Type B pancreatic cell (in vitro differentiated cells): ENCODE measurements around the gene PRKG1. TPM values are rescaled to one million over a fixed set of nuclear protein-coding genes. Genes with fewer than 3 reads are reported as not detected.

ENCODE experiments used
- DNase-seq: peaks from one replicate; pipeline ENCODE4 v3.0.0; 2021; ENCODE audit warnings: mixed read lengths; ENCODE audit not compliant: unreplicated experiment; ENCODE audit errors: extremely low spot score
- H3K27ac Mint-ChIP-seq: 2 replicates; pipeline ENCODE4 v1.8.0; 2021; ENCODE audit warnings: mild to moderate bottlenecking, mixed read lengths
- H3K27me3 Mint-ChIP-seq: 2 replicates; pipeline ENCODE4 v1.8.0; 2021; ENCODE audit warnings: mixed read lengths
- H3K36me3 Mint-ChIP-seq: 2 replicates; pipeline ENCODE4 v1.8.0; 2021; ENCODE audit warnings: mixed read lengths
- H3K4me1 Mint-ChIP-seq: one replicate; pipeline ENCODE4 v1.8.0; 2021; ENCODE audit warnings: mixed read lengths; ENCODE audit not compliant: unreplicated experiment
- H3K4me3 Mint-ChIP-seq: 2 replicates; pipeline ENCODE4 v1.8.0; 2021; ENCODE audit warnings: mild to moderate bottlenecking, mixed read lengths
- H3K9me3 Mint-ChIP-seq: 2 replicates; pipeline ENCODE4 v1.8.0; 2021; ENCODE audit warnings: mixed read lengths
- total RNA-seq: library from RNA; stranded (reverse); gene quantifications from 2 replicates; pipeline ENCODE4 v1.2.1, GENCODE V29; 2021; ENCODE audit warnings: low replicate concordance
- TF ChIP-seq, protein P1 (sequence below): fragments of 200-600 bp; sonication (generic); conservative IDR thresholded peaks from 2 replicates; pipeline ENCODE4 v1.5.0; 2021; ENCODE audit warnings: antibody characterized with exemption, mild to moderate bottlenecking

Gene PRKG1
- total RNA-seq, 1 donor from 2014 or later, result 12.3 TPM

DNA sequence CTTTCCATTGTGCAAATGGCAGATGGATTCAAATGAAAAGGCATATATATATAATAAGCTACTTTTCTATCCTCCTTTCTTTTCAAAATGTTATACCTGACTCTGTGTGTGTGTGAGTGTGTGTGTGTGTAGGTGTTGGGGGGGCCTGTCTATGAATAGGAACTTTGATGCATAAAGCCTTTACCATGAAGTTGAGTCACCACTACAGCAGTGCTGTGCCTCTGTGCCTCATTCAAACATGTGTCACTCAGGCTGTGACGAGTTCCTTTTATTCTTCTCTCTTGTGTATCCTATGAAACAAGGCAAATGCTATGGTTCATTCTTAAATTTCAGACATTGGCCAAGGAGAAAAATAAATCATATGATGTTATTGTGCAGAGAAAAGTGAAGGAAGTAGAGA lies 1187.1 kb downstream of the PRKG1 start:
- TF ChIP-seq, protein P1, sequence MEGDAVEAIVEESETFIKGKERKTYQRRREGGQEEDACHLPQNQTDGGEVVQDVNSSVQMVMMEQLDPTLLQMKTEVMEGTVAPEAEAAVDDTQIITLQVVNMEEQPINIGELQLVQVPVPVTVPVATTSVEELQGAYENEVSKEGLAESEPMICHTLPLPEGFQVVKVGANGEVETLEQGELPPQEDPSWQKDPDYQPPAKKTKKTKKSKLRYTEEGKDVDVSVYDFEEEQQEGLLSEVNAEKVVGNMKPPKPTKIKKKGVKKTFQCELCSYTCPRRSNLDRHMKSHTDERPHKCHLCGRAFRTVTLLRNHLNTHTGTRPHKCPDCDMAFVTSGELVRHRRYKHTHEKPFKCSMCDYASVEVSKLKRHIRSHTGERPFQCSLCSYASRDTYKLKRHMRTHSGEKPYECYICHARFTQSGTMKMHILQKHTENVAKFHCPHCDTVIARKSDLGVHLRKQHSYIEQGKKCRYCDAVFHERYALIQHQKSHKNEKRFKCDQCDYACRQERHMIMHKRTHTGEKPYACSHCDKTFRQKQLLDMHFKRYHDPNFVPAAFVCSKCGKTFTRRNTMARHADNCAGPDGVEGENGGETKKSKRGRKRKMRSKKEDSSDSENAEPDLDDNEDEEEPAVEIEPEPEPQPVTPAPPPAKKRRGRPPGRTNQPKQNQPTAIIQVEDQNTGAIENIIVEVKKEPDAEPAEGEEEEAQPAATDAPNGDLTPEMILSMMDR, result no peak

DNA sequence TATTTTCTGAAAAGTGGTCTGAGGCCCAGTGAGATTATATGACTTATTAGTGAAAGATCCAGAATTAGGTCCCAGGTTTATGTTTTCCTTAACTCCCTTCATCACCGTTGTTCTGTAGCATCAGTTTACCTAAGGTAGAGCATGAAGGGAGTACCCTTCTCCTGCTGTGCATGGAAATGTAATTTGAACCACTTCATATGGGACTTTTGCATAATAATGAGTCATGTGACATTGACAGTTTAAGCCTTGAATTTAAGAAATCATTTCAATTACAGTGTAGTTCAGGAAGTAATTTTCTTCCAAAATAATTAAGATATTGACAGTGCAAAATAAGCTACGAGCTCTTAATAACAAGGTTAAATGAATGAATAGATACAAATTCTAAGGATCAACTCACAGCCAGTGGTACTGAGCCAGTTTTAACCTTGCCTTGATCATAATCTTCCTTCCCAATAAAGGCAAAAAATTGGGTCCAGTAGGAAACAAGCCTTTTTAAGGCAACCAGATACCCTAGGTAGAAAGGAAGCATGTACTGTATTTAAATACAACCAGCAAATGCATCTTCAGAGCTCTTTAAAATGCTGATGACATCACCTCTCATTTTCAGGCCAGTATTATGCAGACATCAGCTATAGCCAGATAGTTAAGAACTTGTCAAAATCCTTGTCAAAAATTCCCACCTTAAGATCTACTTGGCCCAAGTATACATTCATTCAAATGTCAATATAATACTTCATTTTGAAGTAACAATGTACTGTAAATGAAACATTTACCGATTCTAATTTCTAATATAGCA lies 1191.0 kb downstream of the PRKG1 start:
- Mint-ChIP-seq H3K4me1 (no peaks in the 10 kb centered on the region), H3K27me3 (no peaks in the 10 kb centered on the region), H3K27ac (no peak overlapping the region), H3K4me3 (no peak overlapping the region), H3K9me3 (no peaks in the 10 kb centered on the region), H3K36me3 (no peaks in the 10 kb centered on the region)
- no peak for DNase-seq
- TF ChIP-seq, protein P1, result no peak

More for the DNA sequence above, 1187.1 kb downstream of the PRKG1 start:
- no peaks in the 10 kb centered on the region for H3K27me3 Mint-ChIP-seq
- DNase-seq, result no peak
- no peaks in the 10 kb centered on the region for H3K9me3 Mint-ChIP-seq
- H3K4me1 Mint-ChIP-seq, result no peaks in the 10 kb centered on the region
- no peak overlapping the region for H3K27ac Mint-ChIP-seq
- H3K36me3 Mint-ChIP-seq, result no peaks in the 10 kb centered on the region
- H3K4me3 Mint-ChIP-seq, result no peak overlapping the region

DNA sequence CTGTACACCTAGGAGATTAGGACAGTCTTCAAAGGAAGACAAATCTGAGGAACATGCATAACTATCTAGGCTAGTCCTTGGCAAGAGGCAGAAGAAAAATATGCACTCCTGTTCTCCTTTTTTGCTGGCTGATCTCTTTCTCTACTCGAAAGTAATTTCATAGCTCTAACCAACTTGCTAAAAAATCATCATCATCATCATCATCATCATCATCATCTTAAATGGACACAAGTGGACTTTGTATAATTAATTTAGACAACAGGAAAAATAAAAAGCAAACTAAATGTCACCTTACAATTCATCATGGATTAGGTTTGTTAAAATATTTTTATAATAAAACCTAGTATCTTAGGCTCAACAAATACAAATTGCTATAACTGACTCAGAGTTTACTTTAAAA lies 1192.6 kb downstream of the PRKG1 start:
- TF ChIP-seq, protein P1, result no peak
- Mint-ChIP-seq H3K27ac (no peak overlapping the region), H3K4me1 (no peaks in the 10 kb centered on the region), H3K9me3 (peaks cover 5% of the 10 kb centered on the region), H3K27me3 (no peaks in the 10 kb centered on the region), H3K36me3 (no peaks in the 10 kb centered on the region), H3K4me3 (no peak overlapping the region)
- DNase-seq, result no peak

DNA sequence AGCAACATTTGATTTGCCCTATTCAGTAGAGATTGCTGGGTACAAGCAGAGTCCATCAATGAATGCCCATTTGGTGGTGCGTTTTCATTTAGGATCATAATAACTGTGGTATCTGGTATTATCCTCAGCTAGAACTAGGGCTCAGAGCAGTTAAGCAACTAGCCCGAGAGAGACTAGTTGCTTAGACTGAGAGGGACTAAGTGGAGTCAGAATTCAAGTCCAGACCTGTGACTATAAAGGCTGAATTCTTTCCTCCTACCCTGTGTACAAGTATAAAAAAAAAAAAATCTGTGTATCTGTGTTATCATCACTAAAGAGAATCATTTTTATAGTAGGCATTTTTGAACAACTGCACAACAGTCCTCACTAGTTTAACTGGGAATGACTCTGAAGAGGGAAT lies 1194.5 kb downstream of the PRKG1 start:
- Mint-ChIP-seq H3K36me3 (no peaks in the 10 kb centered on the region), H3K4me1 (no peaks in the 10 kb centered on the region), H3K4me3 (no peak overlapping the region), H3K27me3 (no peaks in the 10 kb centered on the region), H3K27ac (no peak overlapping the region), H3K9me3 (peaks cover 5% of the 10 kb centered on the region)
- DNase-seq, result no peak
- TF ChIP-seq, protein P1, result no peak

DNA sequence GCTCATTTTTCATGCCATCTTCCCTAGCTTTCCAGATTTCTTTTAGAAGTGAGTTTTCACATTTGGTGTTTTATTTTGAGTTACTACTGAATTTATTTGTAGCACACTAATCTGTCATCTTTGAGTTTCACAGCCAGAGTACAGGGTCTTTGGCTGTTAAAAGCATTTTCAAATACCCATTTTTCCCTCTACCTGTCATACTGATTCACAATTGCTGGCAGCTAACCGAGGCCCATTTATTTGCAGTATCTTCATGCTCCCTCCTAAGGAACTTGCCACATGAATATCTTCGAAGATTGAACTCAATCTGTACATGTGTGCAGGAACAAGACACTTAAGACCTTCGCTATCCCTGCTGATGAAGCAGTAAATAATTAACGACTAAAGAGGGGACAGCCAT lies 1194.9 kb downstream of the PRKG1 start:
- Mint-ChIP-seq H3K9me3 (peaks cover 5% of the 10 kb centered on the region), H3K4me1 (no peaks in the 10 kb centered on the region), H3K4me3 (no peak overlapping the region), H3K27me3 (no peaks in the 10 kb centered on the region), H3K27ac (no peak overlapping the region), H3K36me3 (no peaks in the 10 kb centered on the region)
- TF ChIP-seq, protein P1, result no peak
- no peak for DNase-seq
